Panc1 (cell line): ENCODE measurements around the gene EPHA8.

Experiments used
- CTCF ChIP-seq: fragments of 450-650 bp; IDR thresholded peaks from 2 replicates; pipeline ENCODE4 v1.5.1; 2017; ENCODE audit warnings: mild to moderate bottlenecking
- POLR2AphosphoS5 ChIP-seq: IDR thresholded peaks from 2 replicates; pipeline ENCODE4 v1.6.1; 2012; ENCODE audit warnings: mild to moderate bottlenecking, low read depth, low read length, moderate library complexity
- REST ChIP-seq, 2 experiments: IDR thresholded peaks; 2 replicates each; pipeline ENCODE4 v1.6.1; 2011 to 2012; ENCODE audit warnings: low read depth in 2 of 2, control low read depth in 1 of 2, low read length in 1 of 2, mild to moderate bottlenecking in 1 of 2, moderate library complexity in 1 of 2; ENCODE audit not compliant: insufficient read depth in 1 of 2
- SIN3A ChIP-seq: IDR thresholded peaks from 2 replicates; pipeline ENCODE4 v1.6.1; 2012; ENCODE audit warnings: low read depth, mild to moderate bottlenecking, low read length, moderate library complexity, borderline replicate concordance; ENCODE audit not compliant: insufficient read depth
- TCF7L2 ChIP-seq: IDR thresholded peaks from 2 replicates; pipeline ENCODE4 v1.6.1; 2011; ENCODE audit warnings: mild to moderate bottlenecking, low read depth, low read length, inconsistent platforms

GRCh38 chr1:22611530-22611947, 48.2 kb downstream of the EPHA8 start:
- TF ChIP-seq CTCF (no peak), POLR2AphosphoS5 (no peak), REST (IDR thresholded peaks at IDR 0.05; ENCODE audit: insufficient read depth in 1 of 2, low read depth in 2 of 2, low read length in 1 of 2) (peak; percentile 99), SIN3A (no peak), TCF7L2 (no peak)
